Keratinocyte (primary cell): ENCODE measurements around the gene PLXNA2. TPM values are rescaled to one million over a fixed set of nuclear protein-coding genes. Genes with fewer than 3 reads are reported as not detected.

Source experiments
- DNase-seq: peaks from one replicate; pipeline ENCODE4 v3.0.0-alpha.2; 2011; ENCODE audit warnings: low read depth, missing footprints, low spot score
- FAIRE-seq: peaks from 2 replicates; lab custom pipeline; 2011; peaks lifted over from hg19 to GRCh38; lab: Jason Lieb, UNC
- H2AFZ ChIP-seq: 2 replicates; pipeline ENCODE4 v1.6.0; 2012; ENCODE audit warnings: low read length, control low read depth, inconsistent platforms; ENCODE audit not compliant: control insufficient read depth
- H3K27ac ChIP-seq: 2 replicates; pipeline ENCODE4 v1.5.1; 2011; ENCODE audit warnings: low read length; ENCODE audit not compliant: control insufficient read depth, insufficient read depth
- H3K27me3 ChIP-seq: 3 replicates; pipeline ENCODE4 v1.6.0; 2011; ENCODE audit warnings: low read length; ENCODE audit not compliant: control insufficient read depth, insufficient read depth; ENCODE audit errors: extremely low read depth
- H3K36me3 ChIP-seq, 2 experiments: 2 replicates in 1 of 2; 3 replicates in 1 of 2; pipeline ENCODE4 v1.5.1; 2011; ENCODE audit warnings: low read length in 2 of 2, mild to moderate bottlenecking in 1 of 2; ENCODE audit not compliant: control insufficient read depth in 2 of 2, insufficient read depth in 2 of 2; ENCODE audit errors: extremely low read depth in 1 of 2
- H3K4me1 ChIP-seq: 3 replicates; pipeline ENCODE4 v1.5.1; 2011; ENCODE audit warnings: low read length; ENCODE audit not compliant: control insufficient read depth, insufficient read depth; ENCODE audit errors: extremely low read depth
- H3K4me2 ChIP-seq: 3 replicates; pipeline ENCODE4 v1.6.0; 2011; ENCODE audit warnings: low read depth, low read length; ENCODE audit not compliant: control insufficient read depth, insufficient read depth; ENCODE audit errors: extremely low read depth
- H3K4me3 ChIP-seq, 3 experiments: fragments of 200-600 bp in 1 of 3; sonication (generic) in 1 of 3; 2 replicates in 2 of 3; 3 replicates in 1 of 3; pipeline ENCODE4 v1.5.1; 2011 to 2016; ENCODE audit warnings: low read length in 3 of 3, mild to moderate bottlenecking in 3 of 3, control low read depth in 2 of 3, inconsistent platforms in 1 of 3, low read depth in 1 of 3, mixed read lengths in 1 of 3, mixed run types in 1 of 3, moderate library complexity in 1 of 3; ENCODE audit not compliant: control insufficient read depth in 2 of 3, insufficient read depth in 2 of 3; ENCODE audit errors: extremely low read depth in 1 of 3
- H3K79me2 ChIP-seq: 2 replicates; pipeline ENCODE4 v1.6.0; 2012; ENCODE audit warnings: low read length; ENCODE audit not compliant: control insufficient read depth, insufficient read depth
- H3K9ac ChIP-seq: 3 replicates; pipeline ENCODE4 v1.6.0; 2011; ENCODE audit warnings: low read length; ENCODE audit not compliant: control insufficient read depth, insufficient read depth; ENCODE audit errors: extremely low read depth
- H3K9me1 ChIP-seq: 3 replicates; pipeline ENCODE4 v1.6.0; 2011; ENCODE audit warnings: low read length; ENCODE audit not compliant: control insufficient read depth, insufficient read depth; ENCODE audit errors: extremely low read depth
- H3K9me3 ChIP-seq: 2 replicates; pipeline ENCODE4 v1.5.1; 2012; ENCODE audit warnings: low read depth, low read length; ENCODE audit not compliant: control insufficient read depth
- H4K20me1 ChIP-seq: 3 replicates; pipeline ENCODE4 v1.6.0; 2011; ENCODE audit warnings: low read length; ENCODE audit not compliant: control insufficient read depth, insufficient read depth; ENCODE audit errors: extremely low read depth
- CTCF ChIP-seq, 3 experiments: IDR thresholded peaks in 1 of 3; conservative IDR thresholded peaks in 1 of 3; optimal IDR thresholded peaks in 1 of 3; 2 replicates in 2 of 3; 3 replicates in 1 of 3; pipeline versions ENCODE3 to v1.5.1; 2011; ENCODE audit warnings: low read length in 3 of 3, mild to moderate bottlenecking in 3 of 3, moderate library complexity in 2 of 3, control low read depth in 1 of 3, inconsistent platforms in 1 of 3; ENCODE audit not compliant: insufficient read depth in 2 of 3; ENCODE audit errors: extremely low read depth in 1 of 3
- EZH2 ChIP-seq: IDR thresholded peaks from one replicate; pipeline ENCODE4 v1.6.1; 2012; ENCODE audit warnings: inconsistent platforms, mild to moderate bottlenecking, low read length, moderate library complexity
- dilution Hi-C: fragments of 300-500 bp; cut with MboI; formaldehyde crosslinking; loops from one replicate; pipeline ENCODE4 v1.7.0; 2020; ENCODE audit warnings: low sequenced_read_pairs; ENCODE audit not compliant: extremely low pct_ligation_motif_present
- polyA plus RNA-seq, 5 experiments: library from polyadenylated mRNA; depleted of rRNA in 3 of 5; stranded (reverse) in 3 of 5; stranded (forward) in 1 of 5; unstranded in 1 of 5; fragments of >200 nt; gene quantifications; 1 replicate in 1 of 5; 2 replicates in 3 of 5; 3 replicates in 1 of 5; pipeline versions ENCODE4 v1.2.1 to v1.2.3, GENCODE V29; 2011 to 2012; ENCODE audit warnings: missing spikeins in 2 of 5, low read depth in 1 of 5, low replicate concordance in 1 of 5

The PLXNA2 gene
- polyA plus RNA-seq, 1 donor (not counting 4 experiments of a cell fraction or from before 2014, with no cell fraction given): 6.7 TPM

GRCh38 chr1:208289716-208290115 is 45.5 kb upstream of the PLXNA2 start:
- no peak for DNase-seq
- TF ChIP-seq EZH2 (no peak), CTCF (optimal IDR thresholded peaks at IDR 0.05 in 1 of 3, IDR thresholded peaks at IDR 0.05 in 1 of 3, conservative IDR thresholded peaks at IDR 0.05 in 1 of 3; ENCODE audit: extremely low read depth in 1 of 3, insufficient read depth in 2 of 3, low read length in 3 of 3) (no peak)
- no peak overlapping the region for H3K9ac ChIP-seq
- no peaks in the 10 kb centered on the region for H3K4me1 ChIP-seq
- no peak overlapping the region for H3K27ac ChIP-seq
- no peaks in the 10 kb centered on the region for H3K36me3 ChIP-seq
- no peaks in the 10 kb centered on the region for H3K9me3 ChIP-seq
- no peaks in the 10 kb centered on the region for H4K20me1 ChIP-seq
- H3K79me2 ChIP-seq: no peaks in the 10 kb centered on the region
- no peaks in the 10 kb centered on the region for H3K9me1 ChIP-seq
- dilution Hi-C loops: no loop called here
- no peak overlapping the region for H3K4me2 ChIP-seq
- H2AFZ ChIP-seq: no peak overlapping the region
- no peak for FAIRE-seq
- H3K4me3 ChIP-seq: no peak overlapping the region
- peaks cover 22% of the 10 kb centered on the region for H3K27me3 ChIP-seq

- Histone ChIP-seq H3K27ac (no peak overlapping the region), H3K9me1 (no peaks in the 10 kb centered on the region), H2AFZ (no peak overlapping the region), H3K36me3 (no peaks in the 10 kb centered on the region), H3K9ac (no peak overlapping the region), H3K4me3 (no peak overlapping the region), H3K9me3 (no peaks in the 10 kb centered on the region), H4K20me1 (no peaks in the 10 kb centered on the region), H3K4me2 (no peak overlapping the region), H3K4me1 (no peaks in the 10 kb centered on the region), H3K27me3 (peaks cover 11% of the 10 kb centered on the region), H3K79me2 (no peaks in the 10 kb centered on the region)
- FAIRE-seq: no peak
- TF ChIP-seq CTCF (optimal IDR thresholded peaks at IDR 0.05 in 1 of 3, IDR thresholded peaks at IDR 0.05 in 1 of 3, conservative IDR thresholded peaks at IDR 0.05 in 1 of 3; ENCODE audit: extremely low read depth in 1 of 3, insufficient read depth in 2 of 3, low read length in 3 of 3) (no peak), EZH2 (no peak)
- no peak for DNase-seq
- dilution Hi-C loops: no loop called here
Measured at GRCh38 chr1:208288495-208288894, 44.3 kb upstream of the PLXNA2 start.
